Measurements from ENCODE around the gene SEC16A.

The SEC16A gene

GRCh38 chr9:136418182-136419091 lies 64.4 kb downstream of the SEC16A start:
- Histone ChIP-seq H3K4me3 (ENCODE audit: low read depth, low read length) (no peak overlapping the region), H3K9me3 (ENCODE audit: severe bottlenecking) (no peaks in the 10 kb centered on the region), H3K27ac (no peak overlapping the region), H3K36me3 (peaks cover 84% of the 10 kb centered on the region), H3K27me3 (ENCODE audit: insufficient read depth, low read depth, severe bottlenecking) (no peaks in the 10 kb centered on the region)
- no peak for DNase-seq
- TF ChIP-seq, protein P1, sequence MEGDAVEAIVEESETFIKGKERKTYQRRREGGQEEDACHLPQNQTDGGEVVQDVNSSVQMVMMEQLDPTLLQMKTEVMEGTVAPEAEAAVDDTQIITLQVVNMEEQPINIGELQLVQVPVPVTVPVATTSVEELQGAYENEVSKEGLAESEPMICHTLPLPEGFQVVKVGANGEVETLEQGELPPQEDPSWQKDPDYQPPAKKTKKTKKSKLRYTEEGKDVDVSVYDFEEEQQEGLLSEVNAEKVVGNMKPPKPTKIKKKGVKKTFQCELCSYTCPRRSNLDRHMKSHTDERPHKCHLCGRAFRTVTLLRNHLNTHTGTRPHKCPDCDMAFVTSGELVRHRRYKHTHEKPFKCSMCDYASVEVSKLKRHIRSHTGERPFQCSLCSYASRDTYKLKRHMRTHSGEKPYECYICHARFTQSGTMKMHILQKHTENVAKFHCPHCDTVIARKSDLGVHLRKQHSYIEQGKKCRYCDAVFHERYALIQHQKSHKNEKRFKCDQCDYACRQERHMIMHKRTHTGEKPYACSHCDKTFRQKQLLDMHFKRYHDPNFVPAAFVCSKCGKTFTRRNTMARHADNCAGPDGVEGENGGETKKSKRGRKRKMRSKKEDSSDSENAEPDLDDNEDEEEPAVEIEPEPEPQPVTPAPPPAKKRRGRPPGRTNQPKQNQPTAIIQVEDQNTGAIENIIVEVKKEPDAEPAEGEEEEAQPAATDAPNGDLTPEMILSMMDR (IDR thresholded peaks at IDR 0.05; ENCODE audit: low read depth, low read length) = no peak

GRCh38 chr9:136416914-136417313 lies 65.9 kb downstream of the SEC16A start:
- no peak overlapping the region for H3K27ac ChIP-seq

DNA sequence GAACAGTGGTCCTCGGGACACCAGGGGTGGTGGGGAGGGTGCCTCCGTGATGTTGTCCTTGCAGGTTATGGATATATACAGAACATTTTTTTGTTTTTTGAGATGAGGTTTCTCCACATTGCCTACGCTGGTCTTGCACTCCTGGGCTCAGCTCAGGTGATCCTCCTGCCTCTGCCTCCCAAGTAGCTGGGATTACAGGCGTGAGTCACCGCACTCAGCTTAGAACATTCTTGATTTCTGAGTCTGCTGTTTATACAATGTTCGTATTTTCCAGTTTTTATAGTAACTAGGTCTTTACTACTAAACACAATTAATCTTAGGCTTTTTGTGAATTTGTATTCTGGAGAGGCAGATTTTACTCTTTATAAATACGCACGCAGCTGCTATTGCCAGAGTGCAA lies 66.4 kb downstream of the SEC16A start:
- TF ChIP-seq, protein P1 (IDR thresholded peaks at IDR 0.05; ENCODE audit: low read depth, low read length) = no peak
- H3K9me3 ChIP-seq (ENCODE audit: severe bottlenecking) = no peaks in the 10 kb centered on the region

More at GRCh38 chr9:136416914-136417313, 65.9 kb downstream of the SEC16A start:
- DNase-seq = no peak
- Histone ChIP-seq H3K36me3 (peaks cover 81% of the 10 kb centered on the region), H3K4me3 (ENCODE audit: low read depth, low read length) (no peak overlapping the region), H3K9me3 (ENCODE audit: severe bottlenecking) (no peaks in the 10 kb centered on the region), H3K27me3 (ENCODE audit: insufficient read depth, low read depth, severe bottlenecking) (no peaks in the 10 kb centered on the region)
- TF ChIP-seq, protein P1 (IDR thresholded peaks at IDR 0.05; ENCODE audit: low read depth, low read length) = no peak

GRCh38 chr9:136412962-136413361 lies 69.9 kb downstream of the SEC16A start:
- Histone ChIP-seq H3K27ac (no peak overlapping the region), H3K36me3 (peaks cover 55% of the 10 kb centered on the region), H3K4me3 (ENCODE audit: low read depth, low read length) (no peak overlapping the region), H3K9me3 (ENCODE audit: severe bottlenecking) (no peaks in the 10 kb centered on the region), H3K27me3 (ENCODE audit: insufficient read depth, low read depth, severe bottlenecking) (no peaks in the 10 kb centered on the region)
- DNase-seq = no peak
- TF ChIP-seq, protein P1 (IDR thresholded peaks at IDR 0.05; ENCODE audit: low read depth, low read length) = no peak

More for the DNA sequence above, 66.4 kb downstream of the SEC16A start:
- Histone ChIP-seq H3K36me3 (peaks cover 78% of the 10 kb centered on the region), H3K27me3 (ENCODE audit: insufficient read depth, low read depth, severe bottlenecking) (no peaks in the 10 kb centered on the region), H3K4me3 (ENCODE audit: low read depth, low read length) (no peak overlapping the region), H3K27ac (no peak overlapping the region)
- DNase-seq = no peak

- DNase-seq = no peak
- TF ChIP-seq, protein P1 (IDR thresholded peaks at IDR 0.05; ENCODE audit: low read depth, low read length) = no peak
- Histone ChIP-seq H3K27me3 (ENCODE audit: insufficient read depth, low read depth, severe bottlenecking) (no peaks in the 10 kb centered on the region), H3K9me3 (ENCODE audit: severe bottlenecking) (no peaks in the 10 kb centered on the region), H3K36me3 (peaks cover 60% of the 10 kb centered on the region), H3K4me3 (ENCODE audit: low read depth, low read length) (peak overlapping the region; percentile 66), H3K27ac (no peak overlapping the region)
These were observed 71.5 kb downstream of the SEC16A start for GRCh38 chr9:136411378-136411777.

Data from WERI-Rb-1 (cell line).